AG04450 (cell line): ENCODE data around the gene IGSF9B. TPM values are rescaled to one million over a fixed set of nuclear protein-coding genes. Genes with fewer than 3 reads are reported as not detected.

Source experiments
- CTCF ChIA-PET: fragments of 300-600, 350-600 bp; formaldehyde crosslinking; extraction: SDS; loops from one replicate; lab custom pipeline; 2022; ENCODE audit warnings: antibody characterized with exemption, inconsistent platforms; lab: Charles Lee
- POLR2A ChIA-PET: fragments of 350-600 bp; formaldehyde crosslinking; extraction: SDS; loops from one replicate; lab custom pipeline; 2021; ENCODE audit warnings: antibody characterized with exemption, inconsistent platforms; lab: Yijun Ruan, JAX
- DNase-seq: peaks from one replicate; pipeline ENCODE4 v3.0.0-alpha.2; 2011; ENCODE audit warnings: low read depth, low spot score
- H3K27ac ChIP-seq: one replicate; pipeline ENCODE4 v1.5.1; 2012; ENCODE audit warnings: low read depth, low read length, control low read depth
- H3K27me3 ChIP-seq: one replicate; pipeline ENCODE4 v1.6.0; 2012; ENCODE audit warnings: low read length; ENCODE audit not compliant: control insufficient read depth, insufficient read depth
- H3K4me3 ChIP-seq: 2 replicates; pipeline ENCODE4 v1.5.1; 2011; ENCODE audit warnings: mild to moderate bottlenecking, low read depth, low read length, control low read depth
- H3K9me3 ChIP-seq: 2 replicates; pipeline ENCODE4 v1.5.1; 2012; ENCODE audit warnings: low read length; ENCODE audit not compliant: control insufficient read depth, insufficient read depth
- CTCF ChIP-seq: IDR thresholded peaks from 2 replicates; pipeline ENCODE4 v1.5.1; 2011; ENCODE audit warnings: low read depth, low read length, control low read depth, inconsistent platforms
- polyA plus RNA-seq: library from polyadenylated mRNA; depleted of rRNA; stranded (reverse); fragments of >200 nt; gene quantifications from 2 replicates; pipeline ENCODE4 v1.2.3, GENCODE V29; 2011

Gene IGSF9B
- polyA plus RNA-seq, 1 experiment, result not detected

GRCh38 chr11:133951327-133952198 lies 5.2 kb downstream of the IGSF9B start:
- H3K27me3 ChIP-seq, result peaks cover 60% of the 10 kb centered on the region
- no peak overlapping the region for H3K27ac ChIP-seq
- no peak overlapping the region for H3K4me3 ChIP-seq
- POLR2A ChIA-PET, result no interaction called here
- TF ChIP-seq CTCF, result no peak
- no peak for DNase-seq
- CTCF ChIA-PET, result no interaction called here
- no peaks in the 10 kb centered on the region; the same call in 1 of the 2 replicates for H3K9me3 ChIP-seq

GRCh38 chr11:133950874-133951326 lies 5.9 kb downstream of the IGSF9B start:
- CTCF ChIA-PET, result no interaction called here
- TF ChIP-seq CTCF, result no peak
- no peak overlapping the region for H3K4me3 ChIP-seq
- DNase-seq, result no peak
- H3K9me3 ChIP-seq, result no peaks in the 10 kb centered on the region; the same call in 1 of the 2 replicates
- no peak overlapping the region for H3K27ac ChIP-seq
- POLR2A ChIA-PET, result no interaction called here
- peaks cover 58% of the 10 kb centered on the region for H3K27me3 ChIP-seq

- no peak for TF ChIP-seq CTCF
- Histone ChIP-seq H3K27me3 (peaks cover 56% of the 10 kb centered on the region), H3K9me3 (no peaks in the 10 kb centered on the region; the same call in 1 of the 2 replicates), H3K27ac (no peak overlapping the region), H3K4me3 (no peak overlapping the region)
- ChIA-PET CTCF (no interaction called here), POLR2A (no interaction called here)
- no peak for DNase-seq
These were observed 6.3 kb downstream of the IGSF9B start for GRCh38 chr11:133950421-133950820.

GRCh38 chr11:133949129-133949528 lies 7.6 kb downstream of the IGSF9B start:
- no peak overlapping the region for H3K27ac ChIP-seq
- no peak overlapping the region for H3K4me3 ChIP-seq
- DNase-seq, result no peak
- POLR2A ChIA-PET, result no interaction called here
- no peak for TF ChIP-seq CTCF
- peaks cover 43% of the 10 kb centered on the region for H3K27me3 ChIP-seq
- CTCF ChIA-PET, result no interaction called here
- H3K9me3 ChIP-seq, result no peaks in the 10 kb centered on the region; the same call in 1 of the 2 replicates

GRCh38 chr11:133948711-133949110 lies 8.1 kb downstream of the IGSF9B start:
- CTCF ChIA-PET, result no interaction called here
- DNase-seq, result no peak

More at GRCh38 chr11:133948711-133949110, 8.1 kb downstream of the IGSF9B start:
- no peak overlapping the region for H3K27ac ChIP-seq
- no peaks in the 10 kb centered on the region; the same call in 1 of the 2 replicates for H3K9me3 ChIP-seq
- H3K4me3 ChIP-seq, result no peak overlapping the region
- peaks cover 38% of the 10 kb centered on the region for H3K27me3 ChIP-seq
- TF ChIP-seq CTCF, result no peak
- POLR2A ChIA-PET, result no interaction called here
